Measurements from ENCODE around the gene HACD3.

- no peak for TF ChIP-seq GATA3 (IDR thresholded peaks at IDR 0.05; ENCODE audit: low read depth, low read length)
- TF ChIP-seq GATA2 (IDR thresholded peaks at IDR 0.05; ENCODE audit: low read depth, low read length) = no peak
Observed at GRCh38 chr15:65612949-65613744, 82.9 kb downstream of the HACD3 start.

Data from SH-SY5Y (cell line).